Bronchial epithelial cell (primary cell): ENCODE data around the gene NGLY1. TPM values are rescaled to one million over a fixed set of nuclear protein-coding genes. Genes with fewer than 3 reads are reported as not detected.
A peak's percentile ranks its signal among the peaks of the same experiment; 100 is the strongest.

Experiments used
- DNase-seq: peaks from one replicate; pipeline ENCODE4 v3.0.0-alpha.2; 2010; ENCODE audit warnings: low read depth
- FAIRE-seq: peaks from 2 replicates; lab custom pipeline; 2011; peaks lifted over from hg19 to GRCh38; lab: Jason Lieb, UNC
- H3K27me3 ChIP-seq: 2 replicates; pipeline ENCODE4 v1.5.1; 2011; ENCODE audit warnings: low read length; ENCODE audit not compliant: control insufficient read depth, insufficient read depth
- H3K36me3 ChIP-seq: 2 replicates; pipeline ENCODE4 v1.5.1; 2011; ENCODE audit warnings: low read length; ENCODE audit not compliant: control insufficient read depth, insufficient read depth
- H3K4me3 ChIP-seq: 2 replicates; pipeline ENCODE4 v1.5.1; 2011; ENCODE audit warnings: mild to moderate bottlenecking, low read depth, low read length, control low read depth
- CTCF ChIP-seq: IDR thresholded peaks from 2 replicates; pipeline ENCODE4 v1.5.1; 2011; ENCODE audit warnings: mild to moderate bottlenecking, moderate library complexity, low read length, control low read depth, inconsistent platforms; ENCODE audit not compliant: insufficient read depth, severe bottlenecking
- total RNA-seq: library from RNA; depleted of rRNA; stranded (reverse); fragments of >200 nt; gene quantifications from 2 replicates; pipeline ENCODE4 v1.2.1, GENCODE V29; 2014

NGLY1 gene
- total RNA-seq, 1 donor from 2014 or later: 24.0 TPM

- DNase-seq: no peak
- Histone ChIP-seq H3K4me3 (no peak overlapping the region), H3K27me3 (no peaks in the 10 kb centered on the region), H3K36me3 (peaks cover 1% of the 10 kb centered on the region)
- no peak for FAIRE-seq
- no peak for TF ChIP-seq CTCF
Observed at GRCh38 chr3:25744470-25744869, 38.8 kb downstream of the NGLY1 start.

- FAIRE-seq (no peak), DNase-seq (no peak)
- TF ChIP-seq CTCF: no peak
- Histone ChIP-seq H3K4me3 (no peak overlapping the region), H3K27me3 (no peaks in the 10 kb centered on the region), H3K36me3 (peaks cover 3% of the 10 kb centered on the region)
Observed at GRCh38 chr3:25728101-25728500, 55.1 kb downstream of the NGLY1 start.

- H3K27me3 ChIP-seq: no peaks in the 10 kb centered on the region
- DNase-seq (no peak), FAIRE-seq (no peak)
- peaks cover 3% of the 10 kb centered on the region for H3K36me3 ChIP-seq
- H3K4me3 ChIP-seq: no peak overlapping the region
- TF ChIP-seq CTCF: no peak
Observed at GRCh38 chr3:25727316-25727715, 55.9 kb downstream of the NGLY1 start.

GRCh38 chr3:25725810-25726209, 57.4 kb downstream of the NGLY1 start:
- DNase-seq: peak; percentile 7
- no peak overlapping the region for H3K4me3 ChIP-seq
- FAIRE-seq: no peak
- H3K27me3 ChIP-seq: no peaks in the 10 kb centered on the region
- no peak for TF ChIP-seq CTCF
- H3K36me3 ChIP-seq: peaks cover 3% of the 10 kb centered on the region

- Histone ChIP-seq H3K4me3 (no peak overlapping the region), H3K27me3 (no peaks in the 10 kb centered on the region), H3K36me3 (peaks cover 3% of the 10 kb centered on the region)
- no peak for FAIRE-seq
- DNase-seq: peak; percentile 52
- TF ChIP-seq CTCF: no peak
Observed at GRCh38 chr3:25724948-25725645, 58.1 kb downstream of the NGLY1 start.

GRCh38 chr3:25723802-25724201, 59.4 kb downstream of the NGLY1 start:
- DNase-seq (no peak), FAIRE-seq (no peak)
- TF ChIP-seq CTCF: no peak
- Histone ChIP-seq H3K27me3 (no peaks in the 10 kb centered on the region), H3K36me3 (peaks cover 3% of the 10 kb centered on the region), H3K4me3 (no peak overlapping the region)
